HG03135 (cell line): ENCODE results near the gene KCTD1.

Experiments used
- ATAC-seq: cut with Tn5 transposase; IDR thresholded peaks from one replicate; pipeline ENCODE4 v1.9.1; 2021; ENCODE audit warnings: mild to moderate bottlenecking, moderate library complexity; ENCODE audit not compliant: unreplicated experiment

Gene KCTD1

GRCh38 chr18:26432651-26433424 lies 115.5 kb downstream of the KCTD1 start:
- ATAC-seq: no peak

GRCh38 chr18:26429535-26430226 lies 118.7 kb downstream of the KCTD1 start:
- ATAC-seq: no peak

- no peak for ATAC-seq
These were observed 123.2 kb downstream of the KCTD1 start for GRCh38 chr18:26425148-26425531.

GRCh38 chr18:26424428-26425147 lies 123.8 kb downstream of the KCTD1 start:
- no peak for ATAC-seq

- peak; percentile 62 for ATAC-seq
These were observed 125.7 kb downstream of the KCTD1 start for GRCh38 chr18:26422472-26423162.

GRCh38 chr18:26421931-26422330 lies 126.4 kb downstream of the KCTD1 start:
- no peak for ATAC-seq

GRCh38 chr18:26421503-26421902 lies 126.8 kb downstream of the KCTD1 start:
- no peak for ATAC-seq

GRCh38 chr18:26419746-26420145 lies 128.6 kb downstream of the KCTD1 start:
- no peak for ATAC-seq

GRCh38 chr18:26418225-26418624 lies 130.1 kb downstream of the KCTD1 start:
- no peak for ATAC-seq

GRCh38 chr18:26417190-26417589 lies 131.2 kb downstream of the KCTD1 start:
- no peak for ATAC-seq

- ATAC-seq: no peak
These were observed 131.7 kb downstream of the KCTD1 start for GRCh38 chr18:26416652-26417150.

- ATAC-seq: no peak
These were observed 132.7 kb downstream of the KCTD1 start for GRCh38 chr18:26415631-26416030.

GRCh38 chr18:26414901-26415440 lies 133.4 kb downstream of the KCTD1 start:
- ATAC-seq: no peak

GRCh38 chr18:26409091-26409490 lies 139.3 kb downstream of the KCTD1 start:
- no peak for ATAC-seq

GRCh38 chr18:26407736-26408601 lies 140.4 kb downstream of the KCTD1 start:
- ATAC-seq: no peak

GRCh38 chr18:26406854-26407517 lies 141.4 kb downstream of the KCTD1 start:
- ATAC-seq: no peak

GRCh38 chr18:26406324-26406723 lies 142.0 kb downstream of the KCTD1 start:
- no peak for ATAC-seq

- ATAC-seq: peak; percentile 80
These were observed 143.1 kb downstream of the KCTD1 start for GRCh38 chr18:26405190-26405801.
